GM21717 (cell line): ENCODE results near the gene ST3GAL4.
A peak's percentile ranks its signal among the peaks of the same experiment; 100 is the strongest.
"Not testable (repeated sequence)": the region's sequence is repeated elsewhere in the genome, so short reads cannot be mapped to it uniquely, and the experiment has no call there.

Experiments
- ATAC-seq: cut with Tn5 transposase; IDR thresholded peaks from one replicate; pipeline ENCODE4 v1.9.1; 2021; ENCODE audit warnings: mild to moderate bottlenecking, moderate library complexity; ENCODE audit not compliant: unreplicated experiment

Gene ST3GAL4, protein sequence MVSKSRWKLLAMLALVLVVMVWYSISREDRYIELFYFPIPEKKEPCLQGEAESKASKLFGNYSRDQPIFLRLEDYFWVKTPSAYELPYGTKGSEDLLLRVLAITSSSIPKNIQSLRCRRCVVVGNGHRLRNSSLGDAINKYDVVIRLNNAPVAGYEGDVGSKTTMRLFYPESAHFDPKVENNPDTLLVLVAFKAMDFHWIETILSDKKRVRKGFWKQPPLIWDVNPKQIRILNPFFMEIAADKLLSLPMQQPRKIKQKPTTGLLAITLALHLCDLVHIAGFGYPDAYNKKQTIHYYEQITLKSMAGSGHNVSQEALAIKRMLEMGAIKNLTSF

DNA sequence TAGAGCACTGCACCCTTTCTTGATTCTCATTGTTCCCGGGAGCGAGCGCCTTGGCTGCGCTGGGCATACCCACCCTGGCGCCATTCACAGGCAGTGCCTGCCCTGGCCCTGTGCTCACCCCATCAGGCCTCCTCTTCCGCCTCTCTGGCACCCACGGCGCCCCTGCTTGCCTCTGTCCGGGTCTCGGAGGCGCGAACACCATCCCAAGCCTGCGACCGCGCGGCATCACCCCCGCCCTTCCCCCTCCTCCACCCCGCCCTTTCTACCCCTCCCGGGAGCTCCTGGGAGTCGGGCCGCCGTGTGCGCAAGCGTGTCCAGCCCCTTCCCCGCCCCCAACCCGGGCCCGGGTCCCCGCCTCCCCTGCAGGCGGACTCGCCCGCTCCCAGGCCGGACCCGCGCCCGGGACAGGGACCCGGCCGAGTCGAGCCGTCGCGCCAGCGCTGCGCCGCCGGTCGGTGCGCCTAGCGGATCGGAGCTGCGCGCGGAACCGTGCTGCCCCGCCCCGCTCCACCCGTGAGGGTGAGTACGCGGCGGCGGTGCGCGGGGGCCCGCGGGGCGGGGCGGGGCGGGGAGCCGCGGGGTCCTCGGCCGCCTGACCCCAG is at the start of gene ST3GAL4:
Gene ST3GAL4, plus strand, starts transcription at position 363 of the 602 bp plus-strand sequence. CDS start 50,470 bp downstream, outside the sequence.
- peak; percentile 63 for ATAC-seq

DNA sequence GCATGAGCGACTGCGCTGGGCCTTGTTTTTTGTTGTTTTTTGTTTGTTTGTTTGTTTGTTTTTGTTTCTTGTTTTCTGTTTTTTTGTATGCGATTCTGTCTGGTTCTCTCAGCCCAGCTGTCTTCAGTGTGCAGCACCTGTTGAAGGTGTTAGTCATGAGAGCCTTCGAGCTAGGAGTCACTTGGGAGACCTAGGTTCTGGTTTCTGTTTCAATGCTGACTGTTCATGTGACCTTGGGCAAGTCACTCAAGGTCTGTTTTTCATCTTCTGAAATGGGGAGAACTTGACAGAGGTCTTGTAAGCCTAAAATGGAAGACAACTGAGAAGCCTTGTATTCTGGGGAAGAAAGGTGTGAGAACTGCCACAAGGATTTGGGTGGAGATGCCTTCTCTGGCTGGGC is 49.8 kb upstream of the ST3GAL4 start:
- ATAC-seq = peak; percentile 58

DNA sequence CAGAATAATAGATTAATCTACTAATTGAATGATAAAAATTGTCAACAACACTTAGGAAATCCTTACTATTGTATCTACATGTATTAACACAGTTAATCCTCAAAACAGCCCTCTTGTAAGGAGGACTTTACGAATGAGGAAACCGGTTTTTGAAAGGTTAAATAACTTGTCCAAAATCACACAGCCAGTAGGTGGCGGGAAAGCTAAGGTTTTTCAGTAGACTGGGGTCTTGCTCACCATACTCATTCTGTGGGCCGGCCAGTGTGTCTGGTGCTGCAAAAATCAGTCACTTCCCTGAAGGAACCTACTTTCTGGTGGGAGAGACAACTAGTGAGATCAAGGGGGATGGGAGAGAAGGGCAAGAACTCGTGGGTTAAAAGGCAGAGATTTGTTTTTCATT is 47.8 kb upstream of the ST3GAL4 start:
- no peak for ATAC-seq

DNA sequence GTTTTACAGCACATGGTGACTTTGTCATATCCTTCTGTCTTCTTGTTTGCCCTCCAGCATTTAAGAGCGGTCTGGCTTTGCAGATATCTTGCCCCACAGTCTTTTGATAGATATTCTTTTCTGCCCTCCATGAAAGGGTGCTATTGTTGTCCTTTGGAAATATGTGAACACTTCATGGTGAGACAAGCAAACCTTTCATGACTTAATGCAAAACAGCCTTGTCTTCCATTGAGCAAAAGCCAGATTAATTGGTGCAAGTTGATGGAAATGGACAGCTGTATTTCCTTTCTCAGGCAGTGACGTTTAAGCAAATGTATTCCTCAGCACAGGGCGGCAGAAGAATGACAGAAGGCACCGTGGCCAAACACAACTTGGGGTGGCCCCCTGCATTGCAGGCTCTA is 47.2 kb upstream of the ST3GAL4 start:
- ATAC-seq = no peak

DNA sequence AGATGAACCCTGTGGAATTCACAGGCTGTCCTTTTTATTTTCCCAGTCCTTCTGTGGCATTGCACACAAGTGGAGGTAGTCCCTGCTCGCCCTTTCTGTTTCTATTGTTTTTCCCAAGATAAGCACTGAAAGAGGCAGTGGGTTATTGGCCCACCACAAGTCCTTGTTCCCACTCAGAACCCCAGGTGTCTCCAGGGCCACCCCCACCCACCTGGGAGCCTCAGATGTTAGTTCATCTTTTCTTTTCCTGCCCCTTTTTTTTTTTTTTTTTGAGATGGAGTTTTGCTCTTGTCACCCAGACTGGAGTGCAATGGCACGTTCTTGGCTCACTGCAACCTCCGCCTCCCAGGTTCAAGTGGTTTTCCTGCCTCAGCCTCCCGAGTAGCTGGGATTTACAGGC is 46.7 kb upstream of the ST3GAL4 start:
- not testable (repeated sequence) for ATAC-seq

DNA sequence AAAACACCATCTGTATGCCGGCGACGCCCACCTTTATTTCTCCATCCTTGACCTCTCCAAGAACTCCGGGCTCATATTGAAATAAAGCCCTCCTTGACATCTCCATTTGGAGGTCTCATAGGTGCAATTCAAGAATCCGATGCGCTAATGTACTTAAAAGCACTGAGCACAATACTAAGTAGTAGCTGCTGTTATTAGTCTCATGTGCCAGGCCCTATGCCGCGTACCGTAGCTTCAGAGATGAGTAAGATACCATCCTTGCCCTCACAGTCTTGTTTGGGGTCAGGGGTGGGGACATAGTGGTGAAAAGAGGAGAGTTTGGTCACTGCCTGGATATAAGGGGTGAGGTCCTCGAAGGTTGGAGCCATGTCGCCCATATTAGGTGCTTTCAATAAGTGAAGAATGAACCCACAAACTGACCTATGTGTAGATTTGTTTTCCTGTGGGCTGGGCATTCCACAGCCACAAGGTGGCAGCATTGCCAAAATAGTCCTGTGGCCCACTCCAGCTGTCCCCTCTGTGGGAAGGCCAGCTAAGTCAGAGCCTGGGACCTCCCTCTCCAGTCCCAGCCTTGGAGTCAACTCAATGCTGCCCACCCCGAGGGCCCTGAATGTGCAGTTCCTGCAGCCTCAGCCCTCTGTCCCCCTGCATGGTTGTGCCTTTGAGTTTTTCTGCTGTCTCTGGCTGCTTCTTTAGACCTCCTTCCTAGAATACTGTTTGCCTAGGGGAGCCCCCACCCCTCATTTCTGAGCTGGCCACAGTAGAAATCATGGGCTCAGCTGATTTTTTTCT is 45.1 kb upstream of the ST3GAL4 start:
- peak; percentile 37 for ATAC-seq

DNA sequence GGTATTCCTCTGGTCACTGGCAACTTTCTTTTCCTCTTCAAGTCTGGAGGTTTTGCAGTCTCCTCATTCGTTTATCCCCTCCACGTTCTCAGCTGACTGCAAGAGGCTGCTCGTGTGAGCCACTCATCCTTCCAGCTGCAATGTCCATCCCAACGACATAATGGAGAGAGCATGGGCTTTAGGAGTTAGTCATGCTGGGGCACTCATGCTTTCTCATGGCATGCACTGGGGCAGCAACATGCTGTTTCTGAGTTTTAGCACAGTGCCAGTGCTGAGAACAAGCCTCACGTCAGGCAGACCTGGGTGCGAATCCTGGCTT is 44.5 kb upstream of the ST3GAL4 start:
- ATAC-seq = no peak

DNA sequence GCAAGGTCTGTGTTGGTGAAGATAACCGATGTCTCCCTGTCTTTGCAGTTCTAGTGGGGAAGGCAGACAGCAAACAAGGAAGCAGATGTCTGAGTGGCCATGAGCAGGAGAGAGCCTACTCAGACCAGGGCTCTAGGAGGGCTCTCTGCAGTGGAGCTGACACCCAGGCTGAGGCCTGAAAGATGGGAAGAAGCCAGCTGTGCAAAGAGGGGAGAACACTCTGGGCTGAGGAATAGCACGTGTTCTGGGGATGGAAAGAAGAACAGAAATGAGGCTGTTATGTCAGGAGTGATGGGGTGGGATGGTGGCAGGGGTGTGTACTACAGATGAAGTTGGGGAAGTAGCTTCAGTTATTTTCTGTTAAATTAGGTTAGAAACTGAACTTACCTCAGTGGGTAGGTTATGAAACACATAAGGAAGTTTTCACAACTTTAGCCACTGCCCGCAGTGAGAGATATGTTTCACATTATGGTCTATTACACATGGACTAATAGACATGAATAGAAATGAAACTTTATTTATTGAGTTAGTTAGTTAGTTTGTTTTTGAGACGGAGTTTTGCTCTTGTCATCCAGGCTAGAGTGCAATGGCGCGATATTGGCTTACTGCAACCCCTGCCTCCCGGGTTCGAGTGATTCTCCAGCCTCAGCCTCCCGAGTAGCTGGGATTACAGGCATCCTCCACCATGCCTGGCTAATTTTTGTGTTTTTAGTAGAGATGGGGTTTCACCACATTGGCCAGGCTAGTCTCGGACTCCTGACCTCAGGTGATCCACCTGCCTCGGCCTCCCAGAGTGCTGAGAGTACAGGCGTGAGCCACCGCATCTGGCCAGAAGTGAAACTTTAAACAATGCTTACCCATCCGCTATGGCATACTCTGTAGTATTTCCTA is 43.8 kb upstream of the ST3GAL4 start:
- peak; percentile 68 for ATAC-seq

DNA sequence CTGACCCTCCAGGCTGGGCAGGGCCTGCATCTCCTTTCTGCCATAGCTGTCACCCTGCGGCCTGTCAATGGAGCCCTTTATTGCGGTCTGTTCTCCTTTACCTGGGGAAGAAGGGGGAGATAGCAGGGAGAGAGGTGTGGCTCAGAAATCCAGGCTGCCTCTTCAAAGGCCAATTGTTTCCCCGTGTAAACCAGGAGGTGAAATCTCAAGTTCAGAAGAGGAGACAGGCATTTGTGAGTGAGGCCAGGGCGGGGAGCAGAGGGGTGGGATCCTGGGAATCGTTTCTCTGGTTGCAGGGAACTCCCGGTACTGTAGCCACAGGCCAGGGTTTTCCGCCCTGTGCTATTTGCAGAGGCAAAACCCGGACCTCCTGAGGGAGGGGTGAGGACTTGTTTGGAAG is 42.5 kb upstream of the ST3GAL4 start:
- no peak for ATAC-seq

DNA sequence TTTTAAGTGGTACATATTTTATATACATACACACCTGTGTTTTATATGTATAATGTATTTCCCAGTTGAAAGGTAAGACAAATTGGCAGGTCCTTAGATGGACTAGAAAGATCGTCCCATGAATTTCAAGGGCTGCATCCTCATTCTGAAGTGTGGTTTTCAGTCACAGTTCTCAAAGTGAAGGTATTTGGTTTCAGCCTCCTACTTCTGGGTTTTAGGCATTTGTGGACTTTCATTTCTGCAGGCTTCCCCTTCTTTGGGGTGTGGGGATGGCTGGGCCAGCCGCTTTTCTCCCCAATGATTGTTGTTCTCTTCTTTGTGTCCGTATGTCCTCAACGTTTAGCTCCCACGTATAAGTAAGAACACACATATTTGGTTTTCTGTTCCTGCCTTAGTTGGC is 41.7 kb upstream of the ST3GAL4 start:
- ATAC-seq = no peak

DNA sequence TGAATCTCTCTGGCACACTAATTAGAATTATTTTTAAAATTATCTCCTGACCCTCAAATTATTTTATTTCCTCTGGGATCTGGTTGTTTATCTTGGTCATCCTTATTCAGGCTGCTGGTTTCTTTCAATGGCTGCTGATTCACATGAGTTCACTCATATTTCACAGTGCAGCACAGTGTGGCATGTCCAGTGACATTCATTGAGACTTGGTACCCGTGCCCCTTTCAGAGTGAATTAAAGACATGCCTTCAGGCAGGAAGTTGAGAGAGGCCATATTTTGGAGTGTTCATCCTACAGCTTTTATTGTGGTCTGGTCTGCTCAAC is 38.1 kb upstream of the ST3GAL4 start:
- no peak for ATAC-seq

DNA sequence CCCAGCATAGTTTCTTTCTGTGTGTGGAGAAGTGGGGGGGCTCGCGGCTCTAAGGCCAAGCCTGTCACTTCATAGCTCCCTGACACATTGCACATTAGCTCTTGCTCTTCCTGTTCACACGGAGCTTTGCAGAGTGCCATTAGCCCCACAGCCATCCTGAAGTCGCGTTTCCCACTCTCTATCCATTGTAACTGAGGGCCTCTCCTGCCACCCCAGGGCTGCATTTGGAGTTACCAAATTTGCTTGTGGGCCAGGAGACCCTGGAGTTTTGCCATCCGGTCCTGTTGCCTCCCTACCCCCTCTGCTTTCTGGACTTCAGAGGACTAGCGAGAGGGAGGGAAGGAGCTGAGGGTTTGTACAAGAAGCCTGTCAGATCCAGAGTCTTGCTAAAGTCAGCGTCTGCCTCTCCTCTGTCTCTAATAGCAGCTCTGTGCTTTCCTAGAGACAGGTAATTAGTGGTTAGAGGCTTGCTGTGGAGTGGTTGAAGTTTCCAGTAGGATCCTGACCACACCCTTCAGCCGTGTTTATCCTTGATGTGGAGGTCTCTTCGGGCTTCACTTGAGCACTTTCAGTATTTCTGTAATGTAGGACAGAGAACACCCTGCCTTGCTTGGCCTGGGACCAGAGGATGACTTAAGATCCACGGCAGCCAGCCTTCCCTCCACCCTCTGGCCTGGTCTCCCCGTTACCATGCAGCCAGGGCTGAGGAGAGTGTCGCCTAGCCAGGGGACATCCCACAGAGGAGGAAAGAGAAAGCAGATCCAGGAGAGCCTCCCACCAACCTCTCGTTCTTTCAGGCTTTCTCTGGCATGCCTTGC is 37.5 kb upstream of the ST3GAL4 start:
- peak; percentile 2 for ATAC-seq

DNA sequence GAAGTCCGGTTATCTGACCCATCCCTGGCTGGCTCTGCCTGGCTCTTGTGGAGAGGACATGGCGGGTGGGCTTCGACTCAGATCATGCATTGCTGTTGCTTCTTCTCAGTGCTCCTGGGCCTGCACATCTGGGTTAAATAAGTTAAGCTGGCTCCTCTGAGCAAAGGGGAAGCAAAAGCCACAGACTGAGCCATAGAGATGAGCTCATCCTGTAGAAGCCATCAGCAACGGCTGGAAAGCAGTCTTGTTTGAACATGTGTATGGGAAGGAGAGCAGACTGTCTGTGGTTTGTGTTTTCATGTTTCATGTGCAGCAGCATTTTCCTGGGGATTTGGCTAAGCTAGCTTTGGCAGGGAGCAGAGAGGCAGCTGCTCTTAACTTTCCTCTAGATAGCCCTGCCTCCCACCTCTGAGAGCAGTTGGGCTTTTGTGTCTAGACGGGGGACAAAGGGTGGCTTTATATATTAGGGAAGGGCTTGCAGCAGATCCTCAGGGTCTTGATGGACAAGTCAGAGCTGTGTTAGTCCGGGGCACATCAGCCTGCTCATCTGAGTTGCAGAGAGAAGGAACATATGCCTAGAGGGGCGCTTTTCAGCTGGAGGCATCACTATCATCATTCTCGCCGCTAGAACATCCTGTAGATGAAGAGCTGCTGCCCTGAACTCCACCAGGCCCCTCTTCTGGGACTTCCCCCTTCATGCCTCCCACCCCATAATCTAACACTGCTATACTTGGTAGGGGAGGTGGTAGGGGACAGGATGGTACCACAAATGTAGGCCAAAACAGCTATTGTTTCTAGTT is 36.7 kb upstream of the ST3GAL4 start:
- peak; percentile 95 for ATAC-seq

DNA sequence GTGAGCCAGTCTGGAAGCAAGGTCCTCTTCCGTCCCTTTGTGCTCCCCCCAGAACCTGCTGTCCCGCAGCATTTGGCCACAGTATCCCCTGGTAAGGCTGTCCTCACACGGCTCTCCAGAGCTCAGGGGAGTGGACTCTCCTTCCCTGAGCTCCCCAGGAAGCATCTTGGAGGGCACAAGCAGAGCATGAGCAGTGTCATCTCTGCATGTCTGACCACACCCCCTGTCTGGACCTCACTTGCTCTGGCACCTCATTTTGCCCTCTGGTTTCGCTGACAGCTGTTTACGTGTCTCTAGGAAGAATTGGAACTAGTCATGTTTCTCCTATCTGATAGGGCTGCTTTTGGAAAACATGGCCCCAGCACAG is 36.1 kb upstream of the ST3GAL4 start:
- ATAC-seq = no peak

DNA sequence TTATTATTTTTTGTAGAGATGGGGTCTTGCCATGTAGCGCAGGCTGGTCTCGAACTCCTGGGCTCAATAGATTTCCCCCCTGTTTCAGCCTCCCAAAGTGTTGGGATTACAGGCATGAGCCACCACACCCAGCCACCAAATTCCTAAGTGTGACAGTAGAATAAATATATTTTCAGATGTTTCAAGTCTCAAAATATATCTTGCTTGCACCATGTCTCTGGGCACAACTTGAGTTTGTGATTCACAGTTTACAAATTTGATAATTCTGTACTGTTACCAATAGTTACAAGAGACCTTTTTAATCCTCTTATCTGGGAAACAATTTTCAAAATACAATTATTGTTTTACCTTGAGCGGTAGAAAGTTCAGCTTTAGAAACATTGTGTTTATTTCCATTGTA is 32.5 kb upstream of the ST3GAL4 start:
- ATAC-seq = no peak

DNA sequence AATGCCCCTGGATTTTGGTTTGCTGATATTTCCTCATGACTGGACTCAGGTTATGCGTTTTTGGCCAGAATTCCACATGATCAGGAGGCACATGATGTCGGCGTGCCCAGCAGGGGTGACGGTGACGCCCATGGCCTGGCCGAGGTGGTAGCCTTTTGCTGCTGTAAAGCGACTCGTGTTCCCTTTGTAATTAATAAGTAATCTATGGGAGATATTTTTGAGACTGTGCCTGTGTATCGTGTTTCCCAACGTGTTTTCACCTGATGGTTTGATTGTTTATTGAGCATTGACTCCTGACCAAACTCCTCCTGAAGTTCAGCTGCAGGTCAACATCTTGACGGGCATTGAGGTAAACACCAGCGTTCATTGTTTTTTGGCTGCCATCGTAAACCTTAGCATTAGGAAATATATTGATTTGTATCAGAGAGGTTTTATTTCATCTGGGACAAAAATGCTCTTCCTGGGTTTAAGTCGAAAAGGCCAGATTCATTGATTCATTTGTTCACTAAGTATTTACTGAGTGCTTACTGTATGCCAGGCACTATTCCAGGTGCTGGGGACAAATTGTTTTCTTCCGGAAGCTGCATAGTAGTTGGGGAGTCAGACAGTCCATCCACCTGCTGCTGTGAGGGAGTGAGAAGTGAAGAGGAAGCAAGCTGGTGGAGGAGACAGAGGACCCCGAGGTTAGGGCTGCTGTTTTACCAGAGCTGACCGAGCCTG is 28.0 kb upstream of the ST3GAL4 start:
- no peak for ATAC-seq

DNA sequence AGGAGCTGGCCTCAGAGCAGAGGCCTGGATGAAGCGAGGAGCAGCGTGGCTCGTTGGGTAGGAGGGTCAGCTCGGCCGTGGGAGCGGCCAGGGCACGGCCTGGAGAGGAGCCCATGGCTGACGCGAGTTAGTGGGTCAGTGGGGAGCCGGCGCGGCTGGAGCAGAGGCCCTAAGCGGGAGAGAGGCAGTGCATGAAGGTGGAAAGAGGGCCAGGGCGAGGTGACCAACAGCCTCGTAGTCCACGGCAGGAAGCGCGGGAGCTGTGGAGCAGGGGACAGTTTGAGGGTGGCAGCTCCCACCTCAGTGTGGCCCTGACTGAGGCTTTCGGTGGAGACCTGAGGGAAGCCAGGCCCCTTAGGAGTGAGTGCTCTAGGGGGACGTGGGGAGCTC is 27.5 kb upstream of the ST3GAL4 start:
- no peak for ATAC-seq

DNA sequence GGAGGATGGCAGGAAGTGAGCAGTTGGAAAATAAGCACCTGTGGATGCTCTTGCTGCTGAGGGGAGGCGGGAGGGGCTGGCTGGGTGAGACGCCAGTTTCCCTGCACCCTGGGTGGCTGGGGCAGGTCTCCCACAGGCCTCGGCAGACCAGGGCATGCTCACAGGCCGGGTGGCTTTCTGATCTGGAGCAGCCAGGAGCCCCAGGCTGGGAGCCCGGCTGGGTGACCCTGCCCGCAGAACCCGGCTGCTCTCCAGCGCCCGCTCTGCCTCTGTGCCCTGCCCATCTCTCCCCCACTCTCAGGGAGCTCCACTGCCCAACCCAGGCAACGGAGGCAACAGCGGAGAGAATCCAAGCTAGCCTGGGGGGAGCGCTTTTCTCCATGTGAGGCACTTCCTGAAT is 27.0 kb upstream of the ST3GAL4 start:
- no peak for ATAC-seq
